Globus pallidus (tissue), 1 donor: ENCODE data around the gene CD1B.
"Not testable (repeated sequence)": the region's sequence is repeated elsewhere in the genome, so short reads cannot be mapped to it uniquely, and the experiment has no call there.

Source experiments
- DNase-seq: peaks from one replicate; pipeline ENCODE4 v3.0.0-alpha.2; 2015; ENCODE audit warnings: low spot score

CD1B gene

DNA sequence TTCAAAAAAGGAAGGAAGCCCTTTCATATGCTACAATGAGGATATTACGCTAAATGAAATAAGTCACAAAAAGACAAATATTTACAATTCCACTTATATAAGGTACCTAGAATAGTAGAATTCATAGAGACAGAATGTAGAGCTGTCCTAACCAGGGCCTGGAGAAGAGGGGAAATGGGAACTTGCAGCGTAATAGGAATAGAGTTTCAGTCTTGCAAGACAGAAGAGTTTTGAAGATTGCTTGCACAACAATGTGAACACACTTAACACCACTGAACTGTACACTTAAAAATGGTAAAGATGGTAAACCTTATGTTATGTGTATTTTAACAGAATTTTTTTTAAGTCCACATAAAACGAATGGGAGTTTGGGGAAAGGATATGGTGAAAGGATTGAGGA lies 2.9 kb downstream of the CD1B start:
- DNase-seq = no peak

DNA sequence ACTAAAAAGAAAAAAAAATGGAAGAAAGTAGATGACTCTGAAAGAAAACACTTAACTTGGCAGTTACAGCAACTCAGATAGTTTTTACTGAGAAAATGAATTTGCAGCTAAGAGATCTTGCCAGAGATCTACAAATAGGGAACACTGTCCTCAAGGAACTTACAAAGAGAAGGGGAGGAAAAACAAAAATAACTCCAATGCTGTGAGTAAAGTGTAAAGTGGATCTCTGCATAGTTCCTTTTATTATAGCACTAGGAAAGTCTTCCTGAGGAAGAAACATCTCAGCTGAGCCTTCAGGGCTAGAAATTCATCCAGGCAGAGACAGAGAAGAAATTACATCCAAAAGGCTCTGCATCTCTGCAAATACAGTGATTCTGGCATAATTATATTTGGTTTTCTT lies 3.9 kb downstream of the CD1B start:
- DNase-seq = no peak

DNA sequence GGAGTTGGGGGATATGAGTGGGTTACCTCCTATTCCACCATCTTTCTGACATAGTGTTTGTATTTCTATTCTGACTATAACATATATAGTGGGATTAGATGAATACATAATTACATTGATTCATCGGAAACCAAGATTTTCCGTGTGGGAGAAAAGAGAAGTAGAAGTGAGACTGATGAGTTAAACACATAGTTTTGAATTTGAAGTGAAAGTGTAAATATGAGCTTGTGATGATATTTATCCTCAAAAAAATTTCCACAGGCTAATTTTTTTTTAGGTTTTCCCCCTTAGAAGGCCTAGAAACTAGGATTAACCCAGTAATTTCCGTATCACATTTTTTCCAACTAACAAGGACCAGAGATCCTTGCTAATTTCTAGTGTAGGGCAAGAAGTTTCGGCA lies 6.9 kb downstream of the CD1B start:
- no peak for DNase-seq

DNA sequence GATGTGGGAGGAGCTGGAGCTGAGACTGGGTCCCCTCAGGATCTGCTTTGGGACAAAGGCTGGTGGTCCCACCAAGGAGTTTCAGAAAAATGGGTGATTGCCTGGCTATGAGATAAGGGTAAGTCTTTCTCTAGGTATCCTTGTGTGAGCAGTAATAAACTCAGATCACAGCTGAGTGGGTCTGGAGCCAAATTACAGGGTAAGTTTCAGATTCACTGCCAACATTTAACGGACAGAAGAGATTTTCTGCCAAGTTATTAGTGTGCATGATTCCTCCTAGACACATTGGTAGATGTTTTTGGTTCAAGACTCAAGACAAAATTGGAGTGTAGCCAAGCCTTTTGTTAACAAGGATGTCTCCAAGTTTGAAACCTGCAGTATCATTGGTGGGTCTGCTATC lies 7.5 kb downstream of the CD1B start:
- no peak for DNase-seq

DNA sequence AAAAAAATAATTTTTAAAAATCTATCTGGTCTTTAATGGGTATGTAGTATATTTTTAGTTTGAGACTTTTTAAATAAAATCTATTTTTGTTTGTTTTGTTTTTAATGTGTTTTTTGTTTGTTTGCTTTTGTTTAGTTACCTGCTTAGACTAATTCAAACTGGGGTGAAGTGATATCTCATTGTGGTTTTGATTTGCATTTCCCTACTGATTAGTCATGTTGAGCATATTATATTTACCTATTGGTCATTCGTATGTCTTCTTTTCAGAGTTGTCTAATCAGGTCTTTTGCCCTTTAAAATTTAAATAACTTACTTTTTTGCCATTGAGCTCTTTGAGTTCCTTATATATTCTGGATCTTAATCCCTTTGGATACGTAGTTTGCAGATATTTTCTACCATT lies 20.3 kb downstream of the CD1B start:
- no peak for DNase-seq

DNA sequence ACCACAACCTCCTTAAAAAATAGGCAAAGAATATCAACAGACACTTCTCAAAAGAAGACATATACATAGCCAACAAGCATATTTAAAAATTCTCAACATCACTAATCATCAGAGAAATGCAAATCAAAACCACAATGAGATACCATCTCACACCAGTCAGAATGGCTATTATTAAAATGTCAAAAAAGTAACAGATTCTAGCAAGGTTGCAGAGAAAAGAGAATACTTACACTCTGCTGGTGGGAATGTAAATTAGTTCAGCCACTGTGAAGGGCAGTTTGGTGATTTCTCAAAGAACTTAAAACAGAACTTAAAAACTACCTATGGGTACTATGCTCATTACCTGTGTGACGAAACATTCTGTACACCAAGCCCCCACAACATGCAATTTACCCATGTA lies 20.7 kb downstream of the CD1B start:
- no peak for DNase-seq

DNA sequence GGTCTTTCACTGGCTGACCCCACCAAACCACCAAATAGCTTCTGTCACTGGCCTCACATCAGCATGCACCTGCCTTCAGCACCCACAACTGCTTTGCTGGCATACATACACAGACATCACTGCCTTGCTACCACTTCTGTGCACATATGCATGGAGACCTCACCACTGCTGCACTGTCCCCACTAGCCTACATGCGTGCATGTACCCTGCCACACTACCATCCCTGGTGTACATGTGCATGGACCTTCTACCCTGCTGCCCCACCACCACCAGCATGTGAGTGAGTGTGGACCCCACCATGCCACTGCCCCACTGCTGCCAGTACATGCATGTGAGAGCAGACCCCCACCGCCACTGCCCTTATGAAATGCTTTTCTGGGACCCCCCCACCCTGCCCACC lies 35.5 kb downstream of the CD1B start:
- DNase-seq = no peak

DNA sequence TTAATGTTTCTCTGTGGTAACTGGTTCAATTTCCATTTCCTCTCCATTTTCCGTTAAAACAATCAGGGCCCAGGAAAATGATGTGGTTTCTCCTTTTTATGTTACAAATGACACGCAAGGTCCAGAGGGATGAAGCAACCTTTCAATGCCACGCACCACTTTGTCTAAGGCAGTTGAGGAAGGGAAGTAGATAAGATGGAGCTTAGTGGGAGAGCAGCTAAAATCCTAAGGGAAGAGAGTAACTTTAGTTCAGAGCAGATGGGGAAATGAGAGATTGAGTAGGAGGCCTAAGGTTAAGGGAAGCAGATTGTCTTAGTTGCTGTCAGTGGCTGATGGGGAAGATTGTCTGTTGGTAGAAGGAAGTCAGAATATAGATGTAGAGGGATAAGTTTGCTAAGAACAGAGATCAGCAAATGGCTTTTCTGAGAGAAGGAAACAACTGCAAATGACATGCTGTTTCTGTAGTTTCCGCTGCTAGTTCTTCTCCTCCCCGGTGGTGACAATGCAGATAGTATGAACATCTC lies 40.9 kb downstream of the CD1B start:
- DNase-seq = peak; percentile 10

DNA sequence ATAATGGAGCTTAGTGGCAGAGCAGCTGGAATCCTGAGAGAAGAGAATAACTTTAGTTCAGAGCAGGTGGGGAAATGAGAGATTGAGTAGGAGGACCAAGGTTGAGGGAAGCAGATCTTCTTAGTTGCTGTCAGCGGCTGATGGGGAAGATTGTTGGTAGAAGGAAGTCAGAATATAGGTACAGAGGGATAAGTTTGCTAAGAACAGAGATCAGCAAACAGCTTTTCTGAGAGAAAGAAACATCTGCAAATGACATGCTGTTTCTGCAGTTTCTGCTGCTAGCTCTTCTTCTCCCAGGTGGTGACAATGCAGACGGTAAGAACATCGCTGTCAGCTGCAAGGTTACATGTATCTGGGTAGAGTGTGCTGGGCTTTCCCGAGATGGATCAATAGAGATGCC lies 41.5 kb downstream of the CD1B start, which contains the start of gene CD1C:
Gene CD1C (plus strand): TSS at position 113 of the 400 bp plus-strand sequence. CDS start 142 bp downstream, at position 255.
- DNase-seq = no peak

DNA sequence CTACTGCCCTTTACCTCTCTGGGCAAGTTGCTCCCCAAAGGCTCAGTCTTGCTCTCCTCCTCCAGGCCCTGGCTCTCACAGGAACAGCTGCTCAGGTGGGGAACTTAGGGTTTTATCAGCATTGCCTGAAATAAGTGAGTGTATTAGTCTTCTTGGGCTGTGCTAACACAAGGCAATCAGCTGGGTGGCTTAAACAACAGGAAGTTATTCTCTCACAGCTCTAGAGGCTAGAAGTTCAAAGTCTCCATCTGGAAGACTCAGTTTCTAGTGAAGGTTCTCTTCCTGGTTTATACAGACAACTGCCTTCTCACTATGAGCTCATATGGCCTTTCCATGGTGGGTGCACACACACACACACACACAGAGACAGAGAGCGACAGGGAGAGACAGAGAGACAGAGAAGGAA lies 44.4 kb downstream of the CD1B start:
- no peak for DNase-seq

DNA sequence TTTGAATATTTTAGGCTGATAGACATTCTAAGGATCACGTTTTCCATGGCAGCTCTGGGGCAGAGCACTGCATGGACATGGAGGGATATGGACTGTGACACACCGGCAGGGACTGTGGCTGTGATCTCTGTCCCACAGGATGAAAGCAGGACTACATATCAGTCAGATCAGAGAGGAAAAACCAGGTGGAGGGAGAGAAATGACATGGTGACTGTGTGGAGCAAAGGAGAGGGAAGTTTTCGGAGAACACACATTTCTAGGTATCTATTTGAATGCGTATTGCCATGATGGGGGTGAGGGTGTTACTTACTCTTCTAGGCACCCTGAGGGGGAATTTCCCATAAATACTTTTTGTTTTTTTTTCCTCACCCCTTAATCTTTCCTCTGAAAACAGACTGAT lies 44.8 kb downstream of the CD1B start:
- no peak for DNase-seq

DNA sequence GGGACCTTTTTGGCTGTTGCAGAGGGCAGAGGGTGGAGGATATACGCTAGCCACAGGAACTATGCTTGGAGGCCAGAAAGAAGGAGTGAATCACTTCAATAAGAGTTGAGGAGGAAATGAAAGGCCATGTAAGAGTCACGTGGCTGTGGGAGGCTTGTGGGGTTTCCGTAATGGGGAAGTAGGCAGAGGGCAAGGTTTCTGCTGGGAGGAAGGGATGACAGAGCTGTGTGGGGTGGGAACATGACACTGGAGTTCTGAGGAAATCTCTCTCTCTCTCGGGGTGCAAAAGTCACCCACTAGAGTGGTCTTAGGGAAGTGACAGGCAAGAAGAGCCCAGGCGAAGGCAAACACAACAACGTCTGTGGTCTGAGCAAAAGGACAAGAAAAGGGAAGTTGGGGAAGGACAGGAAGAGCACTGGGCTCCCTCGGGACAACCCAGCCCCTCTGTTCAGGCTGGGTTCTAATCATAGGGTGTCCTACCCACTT lies 45.5 kb downstream of the CD1B start:
- DNase-seq = peak; percentile 65

DNA sequence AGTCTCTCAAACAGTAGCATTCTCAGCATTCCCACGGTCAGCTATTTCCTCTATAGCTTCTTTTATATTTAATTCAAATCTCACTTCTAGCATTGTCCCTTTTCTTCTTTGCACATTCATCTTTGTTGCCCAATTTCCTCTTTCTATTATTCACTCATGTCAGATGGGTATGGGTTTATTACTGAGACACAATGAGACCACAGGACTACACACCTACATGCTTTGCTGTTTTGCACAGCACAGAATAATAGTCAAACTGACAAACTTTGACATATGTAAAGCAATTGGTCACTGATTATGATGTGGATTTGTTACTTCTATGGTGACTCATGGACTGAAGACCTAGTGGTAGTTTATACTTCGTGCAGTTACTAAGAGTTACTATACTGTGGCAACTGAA lies 47.4 kb downstream of the CD1B start:
- no peak for DNase-seq

DNA sequence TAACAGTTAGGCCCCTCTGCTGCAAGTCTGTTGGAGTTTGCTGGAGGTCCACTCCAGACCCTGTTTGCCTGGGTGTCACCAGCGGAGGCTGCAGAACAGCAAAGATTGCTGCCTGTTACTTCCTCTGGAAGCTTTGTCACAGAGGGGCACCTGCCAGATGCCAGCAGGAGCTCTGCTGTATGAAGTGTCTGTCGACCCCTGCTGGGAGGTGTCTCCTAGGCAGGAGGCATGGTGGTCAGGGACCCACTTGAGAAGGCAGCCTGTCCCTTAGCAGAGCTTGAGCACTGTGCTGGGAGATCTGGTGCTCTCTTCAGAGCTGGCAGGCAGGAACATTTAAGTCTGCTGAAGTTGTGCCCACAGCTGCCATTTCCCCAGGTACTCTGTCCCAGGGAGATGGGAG lies 48.9 kb downstream of the CD1B start:
- DNase-seq = not testable (repeated sequence)
